Mucosa of descending colon (tissue), 3 donors: ENCODE data around the gene C2orf76. TPM values are rescaled to one million over a fixed set of nuclear protein-coding genes. Genes with fewer than 3 reads are reported as not detected.
A peak's percentile ranks its signal among the peaks of the same experiment; 100 is the strongest.

Experiments
- ATAC-seq: fragments of 200-7000 bp; cut with Tn5 transposase; one replicate; pipeline ENCODE4 v1.9.1; 2020; ENCODE audit warnings: mild to moderate bottlenecking, moderate library complexity
- DNase-seq, 3 donors: peaks; one replicate each; pipeline ENCODE4 v3.0.0-alpha.2; 2020
- H3K36me3 ChIP-seq: fragments of 200-600 bp; one replicate; pipeline ENCODE4 v1.8.0; 2021; ENCODE audit warnings: low read depth, mild to moderate bottlenecking
- H3K4me1 ChIP-seq: fragments of 200-600 bp; one replicate; pipeline ENCODE4 v1.8.0; 2021; ENCODE audit warnings: low read depth, mild to moderate bottlenecking
- H3K4me3 ChIP-seq: fragments of 200-600 bp; one replicate; pipeline ENCODE4 v1.8.0; 2021; ENCODE audit warnings: mild to moderate bottlenecking
- H3K9me3 ChIP-seq: fragments of 200-600 bp; one replicate; pipeline ENCODE4 v1.8.0; 2021; ENCODE audit warnings: mild to moderate bottlenecking
- CTCF ChIP-seq: fragments of 200-600 bp; IDR thresholded peaks from one replicate; pipeline ENCODE4 v1.8.0; 2022; ENCODE audit warnings: antibody characterized with exemption, mild to moderate bottlenecking
- intact Hi-C, 2 donors: fragments of 100-400 bp; cut with DNase I in 1 of 2; cut with micrococcal nuclease in 1 of 2; formaldehyde crosslinking; loops; one replicate each; pipeline versions ENCODE4 v1.11.0 to v1.11.1; 2022; cut with DNase I, micrococcal nuclease
- total RNA-seq, 3 donors: library from RNA; stranded (reverse); fragmentation: NEBNext Ultra II Directional in 2 of 3; extraction: Animal tissue kit (Norgen Biotek cat#: 25700) in 2 of 3; gene quantifications; one replicate each; pipeline versions ENCODE4 v1.2.1 to v1.2.4, GENCODE V29; 2021 to 2023
- donor health status: DM: no; HTN: no; CAD: no; lungs with moderate emphysema.
- donor health status: DM: no; HTN: no; CAD: no.
- donor health status: DM: no; HTN: yes; CAD: no.

C2orf76 gene
- total RNA-seq, 3 donors from 2014 or later = 5.4 to 11.2 (median 5.5) TPM

GRCh38 chr2:119255760-119256581 is 110.7 kb downstream of the C2orf76 start:
- Histone ChIP-seq H3K4me3 (no peak overlapping the region), H3K4me1 (no peaks in the 10 kb centered on the region), H3K36me3 (no peaks in the 10 kb centered on the region), H3K9me3 (no peaks in the 10 kb centered on the region)
- ATAC-seq (peak; percentile 11), DNase-seq (no peak)
- intact Hi-C loops = no loop called here
- no peak for TF ChIP-seq CTCF

- Histone ChIP-seq H3K4me1 (no peaks in the 10 kb centered on the region), H3K36me3 (no peaks in the 10 kb centered on the region), H3K9me3 (no peaks in the 10 kb centered on the region), H3K4me3 (no peak overlapping the region)
- intact Hi-C loops = no loop called here
- DNase-seq (no peak), ATAC-seq (no peak)
- TF ChIP-seq CTCF = no peak
These were observed 112.0 kb downstream of the C2orf76 start for GRCh38 chr2:119254601-119255080.

GRCh38 chr2:119253760-119254600 is 112.7 kb downstream of the C2orf76 start:
- H3K36me3 ChIP-seq = no peaks in the 10 kb centered on the region
- no peak for TF ChIP-seq CTCF
- intact Hi-C loops = no loop called here
- no peaks in the 10 kb centered on the region for H3K9me3 ChIP-seq
- DNase-seq = no peak
- ATAC-seq = no peak
- H3K4me3 ChIP-seq = no peak overlapping the region
- no peaks in the 10 kb centered on the region for H3K4me1 ChIP-seq

GRCh38 chr2:119253114-119253702 is 113.4 kb downstream of the C2orf76 start:
- Histone ChIP-seq H3K9me3 (no peaks in the 10 kb centered on the region), H3K4me3 (no peak overlapping the region), H3K4me1 (no peaks in the 10 kb centered on the region), H3K36me3 (no peaks in the 10 kb centered on the region)
- ATAC-seq (no peak), DNase-seq (no peak)
- TF ChIP-seq CTCF = no peak
- intact Hi-C loops = no loop called here

Other genes with a start within 250 kb of the C2orf76 start
- gene C1QL2, start 208.1 kb downstream of the C2orf76 start, total RNA-seq = not detected
- gene STEAP3, start 143.0 kb downstream of the C2orf76 start, total RNA-seq = 10 to 100 TPM; 13.9 to 28.9 (median 15.3) TPM
- 100 to 1,000 TPM; 109 to 235 (median 221) TPM for gene DBI, start 143 bp upstream of the C2orf76 start, total RNA-seq
- 100 to 1,000 TPM in 2 of 3 donors, 10 to 100 TPM in 1; 54.0 to 173 (median 100) TPM for gene TMEM37, start 65.0 kb upstream of the C2orf76 start, total RNA-seq
- under 1 TPM in 2 of 3 donors, not detected in 1; 0.25 to 0.32 TPM for gene SCTR, start 157.6 kb upstream of the C2orf76 start, total RNA-seq
- gene CFAP221, start 177.6 kb upstream of the C2orf76 start, total RNA-seq = under 1 TPM in 1 of 3 donors, not detected in 2; 0.51 TPM